HL-60/S4 treated with retinoic acid at 250 ng/mL for 4 days and 3 days (cell line): ENCODE data around the gene RPS27A.
"Not testable (repeated sequence)": the region's sequence is repeated elsewhere in the genome, so short reads cannot be mapped to it uniquely, and the experiment has no call there.

Source experiments
- in situ Hi-C: fragments of 300-500 bp; cut with MboI; formaldehyde crosslinking; loops from 2 replicates; pipeline ENCODE4 v1.7.0; 2022; ENCODE audit warnings: low sequenced_read_pairs

RPS27A gene

GRCh38 chr2:55232084-55232862 lies at the start of gene RPS27A, which contains the start of gene CLHC1:
Gene RPS27A, plus strand, starts transcription at chr2:55232688. Its CDS starts 137 bp downstream, at chr2:55232825.
Gene CLHC1, minus strand, starts transcription at chr2:55232293. Its CDS starts 9,882 bp downstream, at chr2:55222411.
- in situ Hi-C loops, result no loop called here

DNA sequence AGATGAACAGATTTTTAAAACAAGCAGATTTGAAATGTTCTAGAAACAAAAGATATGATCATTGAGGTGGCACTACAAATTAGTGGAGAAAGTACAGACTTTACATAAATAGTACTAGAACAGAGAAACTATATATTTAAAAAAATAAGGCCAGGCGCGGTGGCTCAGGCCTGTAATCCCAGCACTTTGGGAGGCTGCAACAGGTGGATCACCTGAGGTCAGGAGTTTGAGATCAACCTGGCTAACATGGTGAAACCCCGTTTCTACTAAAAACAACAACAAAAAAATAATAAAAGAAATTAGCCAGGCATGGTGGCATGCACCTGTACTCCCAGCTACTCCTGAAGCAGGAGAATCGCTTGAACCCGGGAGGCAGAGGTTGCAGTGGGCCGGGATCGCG lies 45.7 kb upstream of the RPS27A start:
- in situ Hi-C loops, result not testable (repeated sequence)

GRCh38 chr2:55191888-55192287 lies 40.6 kb upstream of the RPS27A start:
- in situ Hi-C loops, result not testable (repeated sequence)

DNA sequence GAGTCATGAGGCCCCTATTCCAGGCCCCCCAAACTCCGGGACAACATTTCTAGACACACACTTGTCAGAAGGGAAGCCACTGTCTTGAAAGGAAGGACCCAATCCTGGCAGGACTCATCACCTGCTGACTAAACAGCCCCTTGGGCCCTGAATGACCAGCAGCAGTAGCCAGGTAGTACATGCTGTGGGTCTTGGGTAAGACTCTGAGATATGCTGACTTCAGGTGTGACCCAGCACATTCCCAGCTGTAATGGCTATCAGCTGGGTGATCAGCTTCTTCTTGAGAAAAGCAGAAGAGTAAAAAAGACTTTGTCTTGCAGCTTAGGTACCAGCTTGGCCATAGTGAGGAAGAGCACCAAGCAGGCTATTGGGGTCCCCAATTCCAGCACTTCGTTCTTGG lies 36.0 kb upstream of the RPS27A start:
- in situ Hi-C loops, result no loop called here

DNA sequence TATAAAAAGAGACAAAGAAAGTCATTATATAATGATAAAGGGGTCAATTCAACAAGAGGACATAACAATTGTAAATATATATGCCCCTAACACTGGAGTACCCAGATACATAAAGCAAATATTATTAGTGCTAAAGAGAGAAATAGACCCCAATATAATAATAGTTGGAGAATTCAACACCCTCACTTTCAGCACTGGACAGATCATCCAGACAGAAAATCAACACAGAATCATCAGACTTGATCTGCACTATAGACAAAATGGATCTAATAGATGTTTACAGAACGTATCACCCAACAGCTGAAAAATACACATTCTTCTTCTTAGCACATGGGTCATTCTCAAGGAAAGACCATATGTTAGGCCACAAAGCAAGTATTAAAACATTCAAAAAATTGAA lies 32.1 kb upstream of the RPS27A start:
- in situ Hi-C loops, result no loop called here

DNA sequence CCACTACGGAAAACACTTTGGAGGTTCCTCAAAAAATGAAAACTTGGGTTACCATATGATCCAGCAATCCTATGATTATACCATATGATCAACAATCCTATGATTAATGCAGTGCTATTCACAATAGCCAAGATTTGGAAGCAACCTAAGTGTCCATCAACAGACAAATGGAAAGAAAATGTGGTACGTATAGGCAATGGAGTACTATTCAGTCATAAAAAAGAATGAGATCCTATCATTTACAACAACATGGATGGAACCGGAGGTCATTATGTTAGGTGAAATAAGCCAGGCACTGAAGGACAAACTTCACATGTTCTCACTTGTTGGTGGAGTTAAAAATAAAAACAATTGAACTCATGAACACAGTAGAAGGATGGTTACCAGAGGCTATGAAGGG lies 28.0 kb upstream of the RPS27A start:
- in situ Hi-C loops, result no loop called here

- in situ Hi-C loops, result no loop called here
Measured at GRCh38 chr2:55204950-55205349, 27.5 kb upstream of the RPS27A start.

- in situ Hi-C loops, result no loop called here
Measured at GRCh38 chr2:55213822-55214221, 18.7 kb upstream of the RPS27A start.

GRCh38 chr2:55223958-55224760 lies 8.3 kb upstream of the RPS27A start:
- in situ Hi-C loops, result no loop called here

GRCh38 chr2:55224761-55225261 lies 7.7 kb upstream of the RPS27A start:
- in situ Hi-C loops, result no loop called here

GRCh38 chr2:55225481-55226020 lies 6.9 kb upstream of the RPS27A start:
- in situ Hi-C loops, result no loop called here

DNA sequence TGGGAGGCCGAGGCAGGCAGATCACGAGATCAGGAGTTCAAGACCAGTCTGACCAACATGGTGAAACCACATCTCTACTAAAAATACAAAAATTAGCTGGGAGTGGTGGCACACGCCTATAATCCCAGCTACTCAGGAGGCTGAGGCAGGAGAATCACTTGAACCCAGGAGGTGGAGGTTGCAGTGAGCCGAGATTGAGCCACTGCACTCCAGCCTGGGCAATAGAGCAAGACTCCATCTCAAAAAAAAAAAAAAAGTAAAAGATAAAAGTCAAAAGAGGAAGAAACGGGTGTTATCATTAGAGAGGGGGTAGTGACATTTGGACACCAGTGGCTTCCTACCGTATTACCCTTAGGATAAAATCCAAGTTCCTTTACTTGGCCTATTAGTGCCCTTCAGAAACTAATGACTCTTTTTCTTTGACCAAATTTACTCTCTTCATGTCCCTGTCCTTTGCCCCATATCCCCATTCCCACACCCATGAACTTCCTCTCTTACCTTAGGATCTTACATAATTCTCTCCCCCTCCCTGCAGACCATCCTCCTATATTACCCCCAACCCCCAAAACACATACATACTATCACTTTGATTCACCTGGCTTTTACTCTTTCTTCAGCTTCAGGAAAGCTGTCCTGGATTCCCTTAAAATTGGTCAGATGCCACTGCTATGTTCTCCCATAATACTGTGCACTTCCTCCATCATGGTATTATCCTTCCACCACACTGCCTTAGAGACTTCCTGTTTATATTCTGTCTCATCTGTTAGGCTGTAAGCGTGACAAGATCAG lies 4.9 kb upstream of the RPS27A start:
- in situ Hi-C loops, result not testable (repeated sequence)

DNA sequence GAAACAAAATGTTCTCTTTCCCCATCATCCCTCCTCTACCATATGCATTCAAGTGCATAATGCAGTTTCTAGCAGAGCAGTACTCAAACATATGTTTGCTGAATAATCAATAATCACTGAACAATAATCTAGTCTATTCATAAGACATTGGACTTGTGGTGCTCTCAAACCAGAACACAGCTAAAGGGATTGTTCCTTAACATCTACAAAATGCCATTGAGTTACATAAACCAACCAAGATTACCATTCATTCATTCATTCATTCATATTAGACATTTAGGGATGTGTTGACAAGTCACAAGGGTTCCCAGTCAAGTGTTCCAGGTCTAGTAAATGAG lies 4.3 kb upstream of the RPS27A start:
- in situ Hi-C loops, result no loop called here

- in situ Hi-C loops, result no loop called here
Measured at GRCh38 chr2:55229221-55229620, 3.3 kb upstream of the RPS27A start.

DNA sequence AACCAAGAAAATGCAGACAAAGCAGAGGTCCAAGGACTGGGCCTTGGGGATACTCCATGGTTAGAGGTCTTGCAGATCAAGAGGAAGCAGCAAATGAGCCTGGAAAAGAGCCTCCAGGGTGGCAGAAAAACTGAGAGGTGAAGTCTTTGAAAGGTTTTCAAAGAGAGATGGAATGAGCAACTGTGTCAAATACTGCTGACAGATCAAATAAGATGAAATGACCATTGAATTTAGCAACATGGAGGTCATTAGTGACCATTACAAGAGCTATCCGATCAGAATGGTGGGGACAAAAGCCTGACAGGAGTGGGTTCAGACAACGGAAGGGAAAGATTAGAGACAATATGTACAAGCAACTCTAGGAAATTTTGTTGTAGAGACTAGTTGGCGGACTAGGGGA lies 1.9 kb upstream of the RPS27A start:
- in situ Hi-C loops, result no loop called here

- in situ Hi-C loops, result no loop called here
Measured at GRCh38 chr2:55231546-55232083, 873 bp upstream of the RPS27A start.

DNA sequence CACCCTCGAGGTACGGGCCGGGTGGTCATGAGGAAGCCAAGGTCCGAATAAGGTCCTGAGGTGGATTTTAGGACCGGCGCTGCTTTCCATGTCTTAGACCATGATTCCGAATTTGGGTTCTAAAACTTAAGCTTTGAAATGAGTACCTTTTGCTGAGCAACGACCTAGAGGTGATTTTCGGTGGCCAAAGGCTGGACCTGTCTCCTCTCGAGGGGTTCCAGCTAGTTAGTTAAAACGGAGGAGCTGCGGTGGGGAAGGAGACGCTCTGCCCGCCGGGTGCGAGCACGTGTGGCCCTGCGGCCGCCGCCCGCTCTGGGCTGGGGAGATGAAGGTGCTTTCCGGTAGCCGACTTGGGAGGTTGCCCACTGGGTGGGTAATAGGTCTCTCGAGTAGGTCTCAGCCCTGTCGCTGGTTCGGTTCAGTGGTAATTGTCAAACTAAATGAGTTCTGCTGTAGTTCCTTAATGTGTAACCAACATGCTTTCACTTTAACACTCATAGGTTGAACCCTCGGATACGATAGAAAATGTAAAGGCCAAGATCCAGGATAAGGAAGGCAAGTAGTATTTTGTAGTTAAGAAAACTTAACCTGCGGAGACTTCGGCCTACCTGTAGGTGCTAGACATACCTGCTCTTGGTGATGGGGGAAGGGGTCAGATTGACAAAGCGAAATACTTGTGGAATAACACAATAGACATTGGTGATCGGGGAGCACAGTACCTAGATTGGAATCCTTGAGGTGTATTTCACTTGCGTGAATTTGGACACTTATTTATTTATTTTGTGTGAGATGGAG lies 572 bp downstream of the RPS27A start:
- in situ Hi-C loops, result no loop called here

DNA sequence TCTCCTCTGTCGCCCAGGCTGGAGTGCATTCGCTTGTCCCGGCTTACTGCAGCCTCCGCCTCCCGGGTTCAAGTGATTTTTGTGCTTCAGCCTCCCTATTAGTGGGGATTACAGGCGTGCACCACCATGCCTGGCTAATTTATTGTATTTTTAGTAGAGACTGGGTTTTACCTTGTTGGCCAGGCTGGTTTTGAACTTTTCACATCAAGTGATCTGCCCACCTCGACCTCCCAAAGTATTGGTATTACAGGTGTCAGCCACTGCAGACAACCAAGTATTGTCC lies 1.1 kb downstream of the RPS27A start:
- in situ Hi-C loops, result no loop called here

DNA sequence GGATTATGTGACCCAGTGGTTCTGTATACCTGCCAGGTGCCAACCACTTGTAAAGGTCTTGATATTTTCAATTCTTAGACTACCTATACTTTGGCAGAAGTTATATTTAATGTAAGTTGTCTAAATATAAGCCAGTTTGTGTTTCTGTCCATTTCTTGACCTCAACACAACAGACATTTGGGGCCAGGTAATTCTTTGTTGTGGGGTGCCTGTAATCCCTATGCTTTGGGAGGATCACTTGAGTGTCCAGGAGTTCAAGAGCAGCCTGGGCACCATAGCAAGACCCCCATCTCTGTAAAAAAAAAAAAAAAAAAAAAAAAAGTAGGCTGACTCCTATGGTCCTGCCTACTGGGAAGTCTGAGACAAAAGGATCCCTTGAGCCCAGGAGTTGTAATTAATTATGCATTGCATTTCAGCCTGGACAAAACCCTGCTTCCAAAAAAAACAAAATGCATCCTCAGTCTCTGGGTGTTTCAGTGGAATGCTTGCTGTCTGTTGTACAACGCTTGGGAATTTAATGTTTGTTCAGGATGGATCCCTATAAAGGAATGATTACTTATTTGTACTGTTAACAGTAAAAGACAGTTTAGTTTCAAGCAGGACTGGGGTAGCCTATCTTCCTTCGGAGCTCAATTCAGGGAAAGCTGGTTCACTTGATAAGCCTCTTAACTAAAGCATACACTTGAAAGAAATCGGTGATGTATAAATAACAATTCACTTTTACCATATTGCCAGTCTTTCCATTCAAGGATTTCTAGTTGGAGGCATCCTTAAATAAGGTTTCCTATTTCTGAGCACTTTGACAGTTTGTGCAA lies 3.4 kb downstream of the RPS27A start:
- in situ Hi-C loops, result no loop called here
